GM13976 (cell line): ENCODE results near the gene KLHL29.

ENCODE experiments used
- DNase-seq: peaks from one replicate; pipeline ENCODE4 v3.0.0; 2012; ENCODE audit warnings: low spot score
- in situ Hi-C: fragments of 300-500 bp; cut with MboI; formaldehyde crosslinking; loops from one replicate; pipeline ENCODE4 v1.12.0; 2022; ENCODE audit warnings: low sequenced_read_pairs, mixed read lengths, inconsistent platforms; ENCODE audit not compliant: unreplicated experiment
- TF ChIP-seq, protein P1 (sequence below): IDR thresholded peaks from 2 replicates; pipeline ENCODE4 v1.5.1; 2012; ENCODE audit warnings: borderline replicate concordance, mild to moderate bottlenecking; ENCODE audit not compliant: insufficient read depth; ENCODE audit errors: extremely low read depth, missing control alignments, control extremely low read depth

The KLHL29 gene

DNA sequence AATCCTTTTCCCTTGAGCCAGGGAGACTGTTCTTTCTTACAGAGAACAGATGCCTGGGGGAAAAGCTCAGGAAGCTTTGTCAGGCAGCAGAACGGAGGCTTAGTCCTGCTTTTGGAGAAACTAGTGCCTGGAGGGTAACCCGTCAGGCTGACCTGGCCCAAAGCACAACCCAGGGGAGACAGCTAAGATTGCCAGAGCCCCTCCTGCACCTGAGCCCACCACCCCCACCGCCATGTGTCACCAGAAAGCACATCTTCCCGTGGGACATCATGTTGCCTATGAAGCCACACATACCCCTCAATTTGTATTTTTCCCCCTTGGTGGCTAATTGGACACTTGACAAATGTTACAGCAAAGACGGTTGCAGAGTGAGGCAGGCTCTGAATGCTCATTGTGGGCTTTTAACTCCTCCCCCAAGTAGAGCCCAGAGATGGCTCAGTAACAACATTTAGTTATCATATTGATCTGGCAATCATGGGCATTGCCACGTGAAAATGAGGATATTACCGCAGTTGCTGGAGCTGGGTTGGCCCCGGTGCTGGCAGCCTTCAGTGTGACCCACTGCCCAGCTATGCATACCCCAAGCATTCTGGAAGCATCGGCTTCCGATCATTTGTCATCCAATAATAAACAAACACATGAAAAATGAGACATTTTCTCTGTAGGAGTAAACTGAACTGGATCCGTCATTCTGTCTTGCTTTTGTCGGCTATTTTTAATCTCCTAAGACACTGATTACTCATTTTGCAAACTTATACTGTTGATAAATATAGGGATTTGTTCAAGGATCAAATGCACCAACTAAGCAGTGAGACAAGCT is 312.5 kb downstream of the KLHL29 start:
- DNase-seq = no peak
- TF ChIP-seq, protein P1, sequence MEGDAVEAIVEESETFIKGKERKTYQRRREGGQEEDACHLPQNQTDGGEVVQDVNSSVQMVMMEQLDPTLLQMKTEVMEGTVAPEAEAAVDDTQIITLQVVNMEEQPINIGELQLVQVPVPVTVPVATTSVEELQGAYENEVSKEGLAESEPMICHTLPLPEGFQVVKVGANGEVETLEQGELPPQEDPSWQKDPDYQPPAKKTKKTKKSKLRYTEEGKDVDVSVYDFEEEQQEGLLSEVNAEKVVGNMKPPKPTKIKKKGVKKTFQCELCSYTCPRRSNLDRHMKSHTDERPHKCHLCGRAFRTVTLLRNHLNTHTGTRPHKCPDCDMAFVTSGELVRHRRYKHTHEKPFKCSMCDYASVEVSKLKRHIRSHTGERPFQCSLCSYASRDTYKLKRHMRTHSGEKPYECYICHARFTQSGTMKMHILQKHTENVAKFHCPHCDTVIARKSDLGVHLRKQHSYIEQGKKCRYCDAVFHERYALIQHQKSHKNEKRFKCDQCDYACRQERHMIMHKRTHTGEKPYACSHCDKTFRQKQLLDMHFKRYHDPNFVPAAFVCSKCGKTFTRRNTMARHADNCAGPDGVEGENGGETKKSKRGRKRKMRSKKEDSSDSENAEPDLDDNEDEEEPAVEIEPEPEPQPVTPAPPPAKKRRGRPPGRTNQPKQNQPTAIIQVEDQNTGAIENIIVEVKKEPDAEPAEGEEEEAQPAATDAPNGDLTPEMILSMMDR = no peak
- in situ Hi-C loops = no loop called here

GRCh38 chr2:23698116-23698693 is 313.2 kb downstream of the KLHL29 start:
- no peak for DNase-seq
- TF ChIP-seq, protein P1 = no peak
- in situ Hi-C loops = no loop called here

- TF ChIP-seq, protein P1 = no peak
- in situ Hi-C loops = no loop called here
- DNase-seq = no peak
These were observed 314.0 kb downstream of the KLHL29 start for GRCh38 chr2:23698721-23699579.

DNA sequence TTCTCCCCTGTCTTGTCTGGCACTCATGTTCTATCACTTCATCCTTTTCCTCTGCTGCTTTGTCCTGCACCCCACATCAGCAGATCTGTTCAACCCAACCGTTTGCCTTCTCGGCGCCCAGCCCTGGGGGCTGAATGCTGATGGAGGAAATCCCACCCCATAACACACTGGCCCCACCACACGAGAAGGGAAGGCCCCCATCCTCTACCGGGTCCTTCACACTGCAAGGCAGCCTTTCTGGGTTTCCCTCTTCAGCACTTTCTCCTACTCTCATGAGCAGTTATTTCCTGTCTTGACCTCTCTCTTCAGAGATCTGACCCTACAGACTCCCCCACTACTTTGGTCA is 314.6 kb downstream of the KLHL29 start:
- TF ChIP-seq, protein P1 = no peak
- no peak for DNase-seq
- in situ Hi-C loops = no loop called here

DNA sequence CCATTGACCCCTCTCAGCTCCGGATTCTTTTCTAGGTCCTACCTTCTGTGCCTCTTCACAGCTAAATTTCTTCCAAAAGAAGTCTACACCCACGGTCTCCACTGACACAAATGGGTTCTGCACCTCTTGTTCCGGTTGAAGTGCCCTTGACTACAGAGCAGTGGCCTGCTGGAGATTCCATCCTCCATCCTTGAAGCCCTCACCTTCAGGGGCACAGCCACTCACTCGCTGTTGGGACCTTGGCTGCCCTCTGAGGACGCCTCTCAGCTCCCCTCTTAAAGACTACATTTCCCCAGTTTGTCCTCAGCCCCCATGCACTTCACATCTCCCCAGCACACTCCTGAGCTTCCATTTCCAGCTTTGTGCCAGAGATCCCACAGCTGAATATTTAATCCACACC is 315.6 kb downstream of the KLHL29 start:
- TF ChIP-seq, protein P1 = no peak
- in situ Hi-C loops = no loop called here
- DNase-seq = no peak

- in situ Hi-C loops = no loop called here
- no peak for DNase-seq
- TF ChIP-seq, protein P1 = no peak
These were observed 318.1 kb downstream of the KLHL29 start for GRCh38 chr2:23703037-23703582.
